NB4 (cell line): Measurements from ENCODE around the gene RBM17.

Source experiments
- CTCF ChIP-seq: IDR thresholded peaks from one replicate; pipeline ENCODE4 v1.5.1; 2012; ENCODE audit warnings: low read depth, low read length
- POLR2A ChIP-seq: IDR thresholded peaks from 2 replicates; pipeline ENCODE4 v1.6.1; 2011; ENCODE audit warnings: mild to moderate bottlenecking; ENCODE audit not compliant: insufficient read length; ENCODE audit errors: extremely low read depth

- no peak for TF ChIP-seq POLR2A
- no peak for TF ChIP-seq CTCF
These were observed 2.8 kb downstream of the RBM17 start for GRCh38 chr10:6091630-6092029.
